ENCODE data around the gene ACD. TPM values are rescaled to one million over a fixed set of nuclear protein-coding genes. Genes with fewer than 3 reads are reported as not detected.

The ACD gene
- total RNA-seq, 2 donors from 2014 or later: 11.4 to 33.6 TPM

DNA sequence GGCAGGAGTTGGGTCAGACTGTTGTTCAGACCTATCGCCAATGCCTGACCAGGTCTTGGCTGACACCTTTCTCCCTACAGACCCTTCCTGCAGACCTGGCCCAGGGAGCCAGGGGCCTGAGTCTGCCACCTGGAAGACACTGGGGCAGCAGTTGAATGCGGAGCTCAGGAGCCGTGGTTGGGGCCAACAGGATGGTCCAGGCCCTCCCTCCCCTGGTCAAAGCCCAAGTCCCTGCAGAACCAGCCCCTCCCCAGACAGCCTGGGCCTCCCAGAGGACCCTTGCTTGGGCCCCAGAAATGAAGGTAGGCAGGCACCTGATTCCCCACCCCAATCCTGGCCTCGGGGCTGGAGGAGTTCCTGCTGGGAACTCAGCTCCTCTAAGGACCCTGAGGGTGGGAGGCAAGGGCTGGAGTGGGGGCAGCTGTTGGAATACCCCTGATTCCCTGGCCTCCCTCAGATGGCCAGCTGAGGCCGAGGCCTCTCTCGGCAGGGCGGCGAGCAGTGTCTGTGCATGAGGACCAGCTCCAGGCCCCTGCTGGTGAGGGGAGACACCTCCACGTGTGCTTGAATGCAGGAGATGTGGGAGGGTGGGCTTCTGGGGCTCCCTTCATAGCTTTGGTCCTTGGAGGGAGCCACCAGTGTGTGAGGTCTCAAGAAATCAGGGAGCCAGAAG lies 3.6 kb downstream of the ACD start:
- WGBS, 2 donors: 89% methylated on average over 9 of the region's 9 CpGs; no CpG with 5 or more reads in 1 of the 2 donors

DNA sequence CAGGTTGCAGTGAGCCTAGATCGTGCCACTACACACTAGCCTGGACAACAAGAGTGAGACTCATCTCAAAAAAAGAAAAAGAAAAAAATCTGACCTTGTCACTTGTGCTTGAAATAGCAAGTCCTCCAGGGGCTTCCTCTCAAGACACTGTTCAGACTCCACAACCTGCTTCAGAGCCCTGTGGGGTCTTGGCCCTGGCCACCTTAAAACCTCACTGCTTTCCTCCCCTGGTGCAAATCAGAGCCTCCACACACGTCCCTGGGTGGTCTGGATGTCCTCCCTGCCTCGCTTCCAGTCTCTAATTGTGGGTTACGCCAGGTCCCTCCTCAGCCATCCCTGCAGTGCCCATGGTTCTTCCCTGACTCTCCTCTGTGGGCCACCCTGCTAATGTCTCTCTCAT lies 4.7 kb downstream of the ACD start:
- no peaks in the 10 kb centered on the region for H3K36me3 ChIP-seq (replicated peaks in 1 of 2; ENCODE audit: insufficient read depth in 1 of 2, low read depth in 2 of 2)
- H3K27me3 ChIP-seq: peaks cover 0 to 13% of the 10 kb centered on the region in 2 donors
- TF ChIP-seq, protein P1, sequence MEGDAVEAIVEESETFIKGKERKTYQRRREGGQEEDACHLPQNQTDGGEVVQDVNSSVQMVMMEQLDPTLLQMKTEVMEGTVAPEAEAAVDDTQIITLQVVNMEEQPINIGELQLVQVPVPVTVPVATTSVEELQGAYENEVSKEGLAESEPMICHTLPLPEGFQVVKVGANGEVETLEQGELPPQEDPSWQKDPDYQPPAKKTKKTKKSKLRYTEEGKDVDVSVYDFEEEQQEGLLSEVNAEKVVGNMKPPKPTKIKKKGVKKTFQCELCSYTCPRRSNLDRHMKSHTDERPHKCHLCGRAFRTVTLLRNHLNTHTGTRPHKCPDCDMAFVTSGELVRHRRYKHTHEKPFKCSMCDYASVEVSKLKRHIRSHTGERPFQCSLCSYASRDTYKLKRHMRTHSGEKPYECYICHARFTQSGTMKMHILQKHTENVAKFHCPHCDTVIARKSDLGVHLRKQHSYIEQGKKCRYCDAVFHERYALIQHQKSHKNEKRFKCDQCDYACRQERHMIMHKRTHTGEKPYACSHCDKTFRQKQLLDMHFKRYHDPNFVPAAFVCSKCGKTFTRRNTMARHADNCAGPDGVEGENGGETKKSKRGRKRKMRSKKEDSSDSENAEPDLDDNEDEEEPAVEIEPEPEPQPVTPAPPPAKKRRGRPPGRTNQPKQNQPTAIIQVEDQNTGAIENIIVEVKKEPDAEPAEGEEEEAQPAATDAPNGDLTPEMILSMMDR (IDR thresholded peaks at IDR 0.05): no peak
- TF ChIP-seq POLR2A (IDR thresholded peaks at IDR 0.05): no peak
- no peak for DNase-seq
- 76 to 79% methylated on average over 4 of the region's 4 CpGs for WGBS, 2 donors
- intact Hi-C loops (cut with DNase I): loop anchor here (5.0 kb wide), 1 partner anchor 98 kb away; no protein-coding TSS in a partner anchor
- ATAC-seq: no peak
- H3K4me1 ChIP-seq: peaks cover 23% of the 10 kb centered on the region
- no peak overlapping the region for H3K4me3 ChIP-seq
- H3K27ac ChIP-seq: no peak overlapping the region
- no peaks in the 10 kb centered on the region for H3K9me3 ChIP-seq

More for the DNA sequence above, 3.6 kb downstream of the ACD start:
- intact Hi-C loops (cut with DNase I): loop anchor here (5.0 kb wide), 1 partner anchor 99 kb away; no protein-coding TSS in a partner anchor
- TF ChIP-seq, protein P1 (IDR thresholded peaks at IDR 0.05): no peak
- TF ChIP-seq POLR2A (IDR thresholded peaks at IDR 0.05): no peak
- DNase-seq: no peak
- no peak for ATAC-seq
- no peak overlapping the region for H3K4me3 ChIP-seq
- H3K9me3 ChIP-seq: no peaks in the 10 kb centered on the region
- no peak overlapping the region for H3K27ac ChIP-seq
- H3K36me3 ChIP-seq (replicated peaks in 1 of 2; ENCODE audit: insufficient read depth in 1 of 2, low read depth in 2 of 2): no peaks in the 10 kb centered on the region
- peaks cover 0 to 13% of the 10 kb centered on the region in 2 donors for H3K27me3 ChIP-seq
- H3K4me1 ChIP-seq: peaks cover 29% of the 10 kb centered on the region

DNA sequence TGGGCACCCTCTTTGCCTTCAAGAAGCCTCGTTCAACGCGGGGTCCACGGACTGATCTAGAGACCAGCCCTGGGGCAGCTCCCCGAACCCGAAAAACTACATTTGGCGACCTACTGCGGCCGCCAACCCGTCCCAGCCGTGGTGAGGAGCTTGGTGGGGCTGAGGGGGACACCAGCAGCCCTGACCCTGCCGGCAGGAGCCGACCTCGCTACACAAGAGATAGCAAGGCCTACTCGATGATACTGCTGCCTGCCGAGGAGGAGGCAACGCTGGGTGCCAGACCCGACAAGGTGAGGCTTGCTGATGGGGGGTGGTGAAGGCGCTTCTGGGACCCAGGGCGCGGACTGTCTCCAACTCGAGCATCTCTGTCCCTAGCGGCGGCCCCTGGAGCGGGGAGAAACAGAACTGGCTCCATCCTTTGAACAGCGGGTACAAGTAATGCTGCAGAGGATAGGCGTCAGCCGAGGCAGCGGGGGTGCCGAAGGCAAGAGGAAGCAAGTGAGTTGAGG lies 5.6 kb downstream of the ACD start:
- DNase-seq (no peak), ATAC-seq (no peak)
- TF ChIP-seq, protein P1 (IDR thresholded peaks at IDR 0.05): no peak
- TF ChIP-seq POLR2A (IDR thresholded peaks at IDR 0.05): no peak
- no peaks in the 10 kb centered on the region for H3K9me3 ChIP-seq
- H3K4me3 ChIP-seq: no peak overlapping the region
- H3K27me3 ChIP-seq: peaks cover 0 to 13% of the 10 kb centered on the region in 2 donors
- no peaks in the 10 kb centered on the region for H3K36me3 ChIP-seq (replicated peaks in 1 of 2; ENCODE audit: insufficient read depth in 1 of 2, low read depth in 2 of 2)
- intact Hi-C loops (cut with DNase I): no loop called here
- peaks cover 19% of the 10 kb centered on the region for H3K4me1 ChIP-seq
- 57 to 59% methylated on average over 16 to 30 of the region's 30 CpGs for whole genome bisulfite sequencing, 2 donors
- no peak overlapping the region for H3K27ac ChIP-seq

DNA sequence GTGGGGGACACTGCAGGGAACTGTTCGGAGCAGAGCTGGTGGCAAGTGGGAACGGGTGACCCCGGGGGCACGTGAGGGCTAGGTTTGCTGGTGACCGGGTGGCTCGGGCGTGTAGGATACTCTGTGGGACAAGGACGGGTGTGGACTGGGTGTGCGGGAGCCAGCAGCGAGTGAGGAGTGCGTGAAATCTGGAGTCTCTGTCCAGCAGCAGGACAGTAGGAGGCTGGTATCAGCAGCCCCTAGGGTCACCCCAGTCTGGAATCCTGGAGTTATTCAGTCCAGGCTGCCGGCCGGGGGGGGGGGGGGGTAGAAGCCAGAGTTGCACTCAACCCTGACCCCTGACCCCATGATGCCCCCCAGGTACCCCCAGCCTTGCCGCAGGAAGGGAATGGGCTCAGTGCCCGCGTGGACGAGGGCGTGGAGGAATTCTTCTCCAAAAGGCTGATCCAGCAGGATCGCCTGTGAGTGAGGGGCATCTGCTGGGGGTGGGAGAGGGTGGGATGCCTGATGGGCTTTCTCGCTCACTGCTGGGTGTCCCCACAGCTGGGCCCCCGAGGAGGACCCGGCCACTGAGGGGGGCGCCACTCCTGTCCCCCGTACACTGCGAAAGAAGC lies 6.2 kb downstream of the ACD start:
- H3K4me3 ChIP-seq: no peak overlapping the region
- H3K4me1 ChIP-seq: peaks cover 13% of the 10 kb centered on the region
- no peak overlapping the region for H3K27ac ChIP-seq
- H3K27me3 ChIP-seq: peaks cover 0 to 13% of the 10 kb centered on the region in 2 donors
- no peaks in the 10 kb centered on the region for H3K9me3 ChIP-seq
- no peaks in the 10 kb centered on the region for H3K36me3 ChIP-seq (replicated peaks in 1 of 2; ENCODE audit: insufficient read depth in 1 of 2, low read depth in 2 of 2)
- TF ChIP-seq, protein P1 (IDR thresholded peaks at IDR 0.05): no peak
- no peak for TF ChIP-seq POLR2A (IDR thresholded peaks at IDR 0.05)
- ATAC-seq (no peak), DNase-seq (no peak)
- intact Hi-C loops (cut with DNase I): no loop called here
- WGBS, 2 donors: 30 to 31% methylated on average over 2 to 19 of the region's 25 CpGs

Data from body of pancreas (tissue), 4 donors.